Glomerular visceral epithelial cell (primary cell): ENCODE data around the gene PTGIS.
"Not testable (repeated sequence)": the region's sequence is repeated elsewhere in the genome, so short reads cannot be mapped to it uniquely, and the experiment has no call there.

Experiments used
- DNase-seq: peaks from one replicate; pipeline ENCODE4 v3.0.0-alpha.2; 2016; ENCODE audit errors: extremely low spot score

PTGIS gene

DNA sequence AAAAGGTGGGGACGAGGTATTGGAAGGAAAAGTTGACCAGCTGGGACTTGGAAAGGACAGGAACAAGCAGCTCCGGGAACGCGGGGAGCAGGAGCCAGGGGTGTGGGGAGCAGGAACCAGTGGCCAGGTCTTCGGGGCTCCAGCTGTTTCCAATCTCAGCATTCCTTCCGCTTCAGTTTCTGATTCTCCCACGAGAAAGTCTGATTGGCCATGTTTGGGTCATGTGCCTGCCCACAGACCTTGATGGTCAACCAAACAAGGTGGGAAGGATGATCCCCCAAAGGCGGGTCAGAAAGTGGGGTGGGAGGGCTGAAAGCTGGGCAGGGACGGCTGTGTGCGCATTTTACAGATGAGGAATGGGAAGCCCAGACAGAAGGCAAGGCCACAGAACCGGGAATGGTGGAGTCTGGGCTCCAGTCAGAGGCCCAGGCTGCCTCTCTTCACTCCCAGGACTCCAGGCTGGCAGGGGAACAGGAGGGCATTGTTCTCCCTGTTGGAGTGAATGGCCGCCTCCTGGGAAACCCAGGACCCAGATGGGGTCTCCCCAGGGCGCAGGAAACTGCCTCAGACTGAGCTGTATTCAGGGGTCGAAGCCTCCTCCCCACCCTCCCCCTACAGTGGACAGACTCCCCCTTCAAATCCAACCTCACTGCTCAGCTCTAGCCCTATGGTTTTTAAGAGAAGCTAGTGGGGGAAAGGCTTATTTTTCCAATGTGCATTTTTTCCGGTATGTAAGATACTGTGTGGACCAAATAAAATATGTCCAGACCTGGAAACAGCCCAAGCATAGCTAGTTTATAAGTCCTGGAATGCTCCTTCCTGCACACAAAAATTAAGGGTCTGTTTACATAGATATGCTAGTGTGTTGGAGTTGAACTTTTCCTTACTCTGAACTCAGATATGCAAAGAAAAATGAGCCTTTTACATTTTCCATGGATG is 12.2 kb upstream of the PTGIS start:
- DNase-seq = no peak

DNA sequence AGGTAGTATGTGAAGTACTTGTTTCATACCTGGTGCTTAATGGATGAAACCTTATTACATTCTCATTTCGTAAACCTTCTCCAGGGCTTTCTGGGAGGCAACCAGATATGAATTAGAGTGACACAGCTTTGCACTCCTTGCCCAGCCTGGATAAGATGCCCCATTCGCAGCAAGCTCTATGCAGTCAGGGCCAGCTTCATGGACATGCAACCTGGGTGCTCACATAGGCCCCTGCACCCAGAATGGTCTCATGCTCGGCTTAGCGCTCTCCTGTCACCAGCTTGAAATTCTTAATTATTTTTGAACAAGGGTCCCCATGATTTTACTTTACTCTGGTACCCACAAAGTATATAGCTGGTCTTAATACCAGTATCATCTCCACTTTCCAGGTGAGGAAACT is 11.3 kb upstream of the PTGIS start:
- no peak for DNase-seq

DNA sequence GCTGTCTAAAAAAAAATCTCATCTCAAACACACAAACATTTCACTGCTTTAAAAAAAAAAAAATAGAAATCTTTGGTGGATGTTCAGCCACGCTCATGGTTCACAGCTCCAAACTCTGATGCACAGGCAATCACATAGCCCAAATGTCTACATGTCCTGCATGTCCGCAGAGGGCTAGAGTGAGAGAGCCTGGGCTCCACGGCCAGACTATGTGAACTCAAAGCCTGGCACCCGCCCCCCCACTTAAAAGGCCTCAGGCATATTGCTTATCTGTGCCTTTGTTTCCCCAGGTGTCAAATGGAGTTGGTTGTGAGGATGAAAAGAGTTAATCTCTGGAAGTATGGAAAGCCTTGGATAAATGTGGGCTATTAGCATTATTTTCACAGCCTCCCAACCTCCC is 10.5 kb upstream of the PTGIS start:
- no peak for DNase-seq

DNA sequence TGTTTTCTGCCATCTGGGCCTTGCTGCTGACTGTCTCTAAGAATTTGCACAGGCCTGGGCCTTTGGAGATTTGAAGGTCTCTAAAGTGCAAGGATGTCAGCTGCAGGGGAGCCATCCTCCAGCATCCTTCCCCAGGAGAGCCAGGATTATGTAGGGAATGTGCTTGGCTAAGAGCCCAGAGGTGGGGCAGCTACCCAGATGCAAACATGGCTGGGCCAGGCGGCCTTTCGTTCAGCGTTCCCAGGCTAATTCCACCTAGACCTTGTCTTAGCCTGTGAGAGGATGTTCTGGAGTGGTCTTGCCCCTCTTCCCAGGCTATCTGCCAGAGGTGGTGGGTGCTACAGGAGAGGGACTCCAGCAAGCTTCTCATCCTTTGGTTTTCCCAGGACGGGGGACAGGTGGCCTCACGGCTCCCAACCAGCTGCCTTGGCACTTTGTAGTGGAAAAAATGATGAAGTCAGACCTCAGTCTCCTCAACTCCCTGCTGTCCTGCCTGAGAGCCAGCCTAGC is 7.7 kb upstream of the PTGIS start:
- peak; percentile 37 for DNase-seq

DNA sequence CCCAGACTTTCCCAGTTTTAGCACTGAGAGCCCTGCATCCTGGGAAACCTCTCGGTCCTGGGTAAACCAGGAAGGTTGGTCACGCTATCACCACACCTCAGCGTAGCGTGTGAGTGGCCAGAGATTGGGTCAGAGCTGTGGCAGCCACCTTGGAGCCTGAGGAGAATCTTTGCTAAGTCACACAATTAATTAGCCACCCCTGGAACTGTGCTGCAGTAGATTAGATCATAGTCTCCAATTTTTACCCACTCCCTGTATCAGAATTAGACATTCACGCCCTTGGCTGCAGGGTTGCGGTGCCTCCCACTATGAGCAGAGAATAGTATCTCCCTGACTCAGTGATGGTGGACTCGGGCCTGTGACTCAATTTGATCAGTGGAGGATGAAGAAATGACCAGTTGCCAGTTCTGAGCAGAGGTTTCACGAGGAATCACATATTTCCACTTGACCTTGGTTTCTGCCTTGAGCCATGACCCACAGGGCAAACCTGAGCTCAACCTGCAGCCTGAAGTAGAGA is 6.0 kb upstream of the PTGIS start:
- DNase-seq = peak; percentile 93

DNA sequence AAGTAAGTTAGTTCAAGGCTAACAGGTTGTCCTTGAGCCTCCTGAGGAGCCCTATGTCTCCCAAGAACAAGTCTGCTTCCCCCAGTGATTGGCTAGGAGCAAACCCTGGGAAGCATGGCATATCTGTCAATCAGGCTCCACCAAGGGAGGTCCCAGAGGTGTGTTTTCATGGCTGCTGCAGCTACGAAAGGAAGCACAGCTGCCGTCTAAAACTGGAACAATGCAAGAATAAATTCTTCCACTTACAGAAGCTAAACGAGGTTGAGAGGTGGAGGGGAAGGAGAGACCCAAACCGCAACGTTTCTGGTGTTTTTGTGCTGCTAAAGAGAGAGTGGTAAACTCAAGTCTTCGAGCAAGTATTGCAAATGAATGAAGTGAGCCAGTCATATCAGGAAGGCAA is 4.9 kb upstream of the PTGIS start:
- no peak for DNase-seq

DNA sequence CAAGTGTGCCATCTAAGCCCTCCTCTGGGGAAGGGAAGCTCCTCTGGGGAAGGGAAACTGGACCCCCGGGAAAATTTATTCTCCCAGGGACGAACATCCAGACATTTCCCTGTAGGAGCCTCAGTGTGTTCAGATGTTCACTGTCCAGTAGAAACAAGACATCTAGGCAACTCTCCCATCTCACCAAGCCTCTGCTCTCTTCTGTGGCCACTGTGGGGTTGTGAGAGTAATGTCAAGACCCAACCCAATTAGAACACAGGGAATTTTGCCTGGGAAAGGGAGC is 3.6 kb upstream of the PTGIS start:
- DNase-seq = no peak

DNA sequence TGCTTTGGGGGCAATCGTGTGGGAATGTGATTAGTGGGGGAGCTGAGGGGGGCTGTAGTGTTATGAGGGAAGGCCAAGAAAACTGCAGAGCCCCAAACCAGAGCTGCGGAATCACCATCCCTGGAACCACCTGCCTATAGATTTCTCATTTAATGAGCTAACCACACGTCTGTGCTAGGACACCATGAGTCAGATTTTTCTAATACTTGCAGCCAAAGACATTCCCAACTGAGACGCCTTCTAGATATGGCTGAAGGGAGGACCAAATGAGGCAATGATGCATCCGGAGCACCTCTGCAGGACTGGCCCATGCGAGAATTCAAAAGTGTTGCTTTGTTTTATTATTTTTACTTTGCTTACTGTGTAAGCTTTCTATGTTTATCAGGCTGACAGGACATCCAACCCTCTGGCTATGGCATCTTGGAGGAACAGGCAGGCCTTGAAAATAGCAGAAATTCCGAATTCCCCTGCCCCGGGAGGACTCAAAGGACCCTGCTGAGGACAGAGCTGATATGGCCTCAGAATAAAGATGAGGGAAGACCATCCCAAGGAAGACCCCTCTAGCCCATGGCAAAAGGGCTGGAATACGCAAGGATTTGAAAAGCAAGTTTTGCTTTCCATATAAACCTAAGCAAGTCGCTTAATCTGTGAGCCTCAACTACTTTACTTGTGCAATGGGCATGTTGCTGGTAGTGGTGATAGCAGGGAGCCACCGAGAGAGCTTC is 3.1 kb upstream of the PTGIS start:
- DNase-seq = peak; percentile 69

DNA sequence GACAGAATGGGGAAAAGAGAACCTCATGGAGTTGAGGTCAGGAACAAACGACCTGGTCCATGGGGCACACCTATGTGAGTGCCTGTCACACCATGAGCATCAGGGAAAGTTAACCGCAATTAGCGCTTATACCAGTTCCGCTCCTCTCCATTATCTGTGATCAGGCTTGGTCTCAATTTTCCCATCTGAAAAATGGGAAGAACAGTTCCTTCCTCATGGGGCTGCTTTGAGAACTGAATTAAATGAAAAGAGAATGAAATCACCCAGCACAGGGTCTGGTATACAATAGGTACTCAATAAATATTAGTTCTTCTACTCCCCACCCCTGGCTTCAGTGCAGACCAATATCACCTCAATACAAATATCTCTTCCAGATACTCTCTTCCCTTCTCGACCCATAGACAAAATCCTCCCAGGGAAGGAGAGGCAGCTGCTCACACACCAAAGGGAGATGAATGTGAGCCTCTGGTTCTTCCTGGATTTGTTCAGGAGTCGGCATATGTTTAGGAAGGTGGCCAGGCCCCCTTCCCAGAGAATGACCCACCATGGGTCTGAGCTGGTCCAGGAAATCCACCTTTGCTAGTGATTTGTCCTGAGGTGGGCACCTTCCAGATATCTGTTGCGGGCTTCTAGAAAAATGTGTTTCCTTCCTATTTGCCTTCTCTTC is 2.4 kb upstream of the PTGIS start:
- no peak for DNase-seq

DNA sequence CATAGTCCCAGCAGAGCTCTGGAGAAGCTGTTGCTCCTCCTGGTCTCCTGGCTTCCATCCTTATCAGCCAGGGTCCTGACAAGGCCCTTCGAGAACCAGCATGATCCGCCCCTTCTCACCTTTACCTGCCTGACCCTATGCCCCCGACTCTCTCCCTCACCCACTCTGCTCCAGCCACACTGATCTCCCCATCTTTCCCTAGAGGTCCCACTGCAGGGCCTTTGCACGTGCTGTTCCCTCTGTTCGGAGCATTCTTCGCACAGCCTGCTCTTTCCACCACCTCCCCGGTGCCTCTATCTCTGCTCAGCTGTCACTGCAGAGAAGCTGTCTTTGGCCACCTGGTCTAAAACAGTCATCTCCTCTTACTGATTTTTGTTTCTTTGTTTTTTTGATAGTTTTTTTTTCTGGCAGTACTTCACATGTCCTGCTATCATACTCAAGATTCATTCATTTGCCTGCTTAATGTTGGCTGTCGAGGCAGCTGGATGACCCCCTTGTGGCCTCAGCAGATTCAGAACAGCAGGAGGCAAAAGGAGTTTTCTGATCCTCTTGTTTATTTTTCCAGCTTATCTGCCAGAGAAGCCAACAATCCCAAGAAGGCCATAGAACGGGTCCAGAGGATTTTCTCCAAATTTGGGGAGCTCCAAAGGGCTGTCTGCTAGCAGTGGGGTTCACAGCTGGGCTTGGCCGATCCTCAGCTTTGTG is 1.6 kb upstream of the PTGIS start:
- no peak for DNase-seq

DNA sequence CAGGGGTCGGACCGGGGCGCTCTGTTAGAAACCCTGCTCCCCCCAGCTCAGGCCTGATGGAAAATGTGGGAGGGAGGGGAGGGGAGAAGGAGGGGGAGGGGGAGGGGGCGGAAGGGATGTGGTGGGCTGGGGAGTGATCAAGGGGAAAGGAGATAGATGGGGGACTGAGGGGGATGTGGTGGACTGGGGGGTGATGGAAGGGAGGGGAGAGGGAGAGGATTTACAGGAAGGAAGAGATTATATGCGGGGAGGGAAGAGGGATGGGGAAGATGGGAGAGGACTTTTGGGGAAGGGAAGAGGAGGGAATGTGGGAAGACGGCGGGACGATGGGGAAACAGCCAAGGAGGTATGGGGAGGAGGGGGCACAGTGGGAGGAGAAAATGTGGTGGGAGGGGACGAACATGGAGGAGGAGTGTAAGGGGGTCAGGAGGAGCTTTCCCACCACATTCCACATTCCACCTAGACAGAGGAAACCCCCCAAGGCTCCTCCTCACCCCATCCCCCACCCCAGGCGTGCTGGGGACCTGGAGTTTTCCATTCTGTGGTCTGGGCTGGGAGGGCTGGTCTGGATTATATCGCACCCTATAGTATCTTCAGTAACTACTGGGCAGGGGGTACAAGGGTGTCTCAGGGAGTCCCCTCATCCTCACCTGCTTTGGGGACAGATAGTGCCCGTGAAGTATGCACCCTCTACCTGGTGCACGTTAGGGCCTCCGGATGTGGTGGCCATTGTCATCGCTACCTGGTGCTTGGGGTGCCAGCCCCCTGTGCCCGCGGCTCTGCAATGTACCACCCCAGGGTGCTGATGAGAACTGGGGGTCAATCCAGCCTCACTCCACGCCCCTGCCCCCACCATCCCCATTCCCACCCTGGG is 578 bp upstream of the PTGIS start:
- DNase-seq = no peak

DNA sequence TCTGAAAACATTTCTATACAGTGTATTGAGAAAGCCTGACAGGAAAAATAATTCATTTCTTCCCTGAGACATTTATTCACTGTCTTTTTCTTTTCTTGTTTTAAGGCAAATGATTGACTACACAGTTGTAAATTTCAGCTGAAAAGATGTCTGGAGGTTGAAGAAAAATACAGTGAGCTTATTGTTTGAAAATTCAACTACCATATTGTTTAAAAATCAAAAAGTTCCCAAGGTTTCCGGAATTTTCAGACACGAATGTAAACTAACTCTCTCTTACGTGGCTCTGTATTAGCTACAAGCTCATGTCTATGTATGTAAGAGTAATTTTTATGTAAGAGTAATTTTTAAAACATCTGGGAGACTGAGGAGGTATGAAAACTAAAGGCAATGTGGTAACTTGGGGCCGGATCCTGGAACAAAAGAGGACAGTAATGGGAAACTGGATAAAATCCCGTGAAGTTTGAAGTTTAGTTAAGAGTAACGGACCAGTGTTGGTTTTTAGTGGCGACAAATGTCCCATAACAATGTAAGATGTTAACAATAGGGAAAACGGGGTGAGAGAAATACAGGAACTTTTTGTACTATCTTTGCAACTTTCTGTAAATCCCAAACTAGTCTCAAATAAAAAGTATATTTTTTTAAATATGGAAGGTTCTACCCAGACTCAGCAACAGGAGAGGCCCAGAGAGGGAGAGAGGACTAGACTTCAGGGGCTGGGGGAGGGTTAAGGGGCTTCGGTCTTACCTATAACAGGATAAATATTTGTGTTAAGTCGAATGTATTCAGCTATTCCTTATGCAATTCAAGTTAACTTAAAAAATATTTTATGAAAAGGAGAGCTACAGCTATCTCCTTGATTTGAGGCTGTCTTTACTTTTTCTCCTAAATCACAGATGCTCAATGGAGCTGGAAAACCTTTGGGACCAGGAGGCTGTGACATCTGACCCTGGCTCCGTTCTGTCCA is 1.3 kb downstream of the PTGIS start:
- no peak for DNase-seq

DNA sequence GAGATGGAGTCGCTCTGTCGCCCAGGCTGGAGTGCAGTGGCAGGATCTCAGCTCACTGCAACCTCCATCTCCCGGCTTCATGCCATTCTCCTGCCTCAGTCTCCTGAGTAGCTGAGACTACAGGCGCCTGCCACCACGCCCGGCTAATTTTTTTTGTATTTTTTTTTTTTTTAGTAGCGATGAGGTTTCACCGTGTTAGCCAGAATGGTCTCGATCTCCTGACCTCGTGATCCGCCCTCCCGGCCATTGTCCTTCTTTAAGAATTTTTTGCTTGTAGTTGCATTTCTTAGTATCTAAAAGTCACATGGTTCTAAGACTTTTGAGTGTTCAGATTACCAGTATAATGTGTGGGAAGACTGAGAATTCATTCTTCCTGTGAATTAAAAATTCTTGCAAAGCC is 2.9 kb downstream of the PTGIS start:
- not testable (repeated sequence) for DNase-seq

DNA sequence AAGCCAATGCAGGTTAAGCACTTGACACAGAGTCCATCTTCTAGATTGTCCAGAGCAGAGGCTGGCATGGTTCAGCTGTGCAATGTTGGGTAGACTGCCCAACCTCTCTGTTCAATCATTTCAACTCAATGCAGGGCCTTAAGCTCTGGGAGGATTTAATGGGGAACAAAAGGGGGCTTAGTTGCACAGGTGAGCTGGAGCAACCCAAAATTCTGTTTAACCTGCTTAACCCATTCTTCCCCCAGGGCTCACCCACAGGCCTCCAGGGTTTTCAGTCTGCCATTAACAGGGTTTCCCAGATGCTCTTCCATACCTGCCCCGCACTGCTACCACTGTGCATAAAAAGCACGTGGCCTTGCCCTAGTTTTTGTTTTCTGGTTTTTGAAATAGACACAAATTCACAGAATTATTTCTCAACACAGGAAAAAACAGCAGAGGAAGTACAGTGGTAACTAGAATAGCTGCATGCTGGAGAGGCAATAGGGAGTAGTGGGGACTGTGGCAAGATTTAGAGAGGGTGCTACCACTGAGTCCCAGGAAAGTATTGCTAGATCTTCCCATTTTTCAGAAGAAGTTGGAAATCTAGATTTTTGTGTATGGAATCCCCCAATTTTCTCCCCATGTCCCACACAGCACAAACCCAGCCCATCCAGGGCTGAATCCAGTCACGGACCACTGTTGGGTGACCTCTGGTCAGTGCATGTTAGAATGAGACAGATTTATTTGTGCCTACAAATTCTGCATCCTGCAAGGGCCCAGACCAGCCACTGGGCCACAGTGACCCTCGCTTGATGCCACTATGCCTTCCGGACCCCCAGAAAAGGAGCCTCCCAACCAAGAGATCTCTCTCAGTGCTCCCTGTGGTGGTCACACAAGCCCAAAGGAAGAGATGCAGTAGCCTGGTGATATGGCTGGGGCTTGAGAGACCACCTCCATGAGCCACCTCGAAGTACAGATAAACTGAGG is 4.6 kb downstream of the PTGIS start:
- no peak for DNase-seq

DNA sequence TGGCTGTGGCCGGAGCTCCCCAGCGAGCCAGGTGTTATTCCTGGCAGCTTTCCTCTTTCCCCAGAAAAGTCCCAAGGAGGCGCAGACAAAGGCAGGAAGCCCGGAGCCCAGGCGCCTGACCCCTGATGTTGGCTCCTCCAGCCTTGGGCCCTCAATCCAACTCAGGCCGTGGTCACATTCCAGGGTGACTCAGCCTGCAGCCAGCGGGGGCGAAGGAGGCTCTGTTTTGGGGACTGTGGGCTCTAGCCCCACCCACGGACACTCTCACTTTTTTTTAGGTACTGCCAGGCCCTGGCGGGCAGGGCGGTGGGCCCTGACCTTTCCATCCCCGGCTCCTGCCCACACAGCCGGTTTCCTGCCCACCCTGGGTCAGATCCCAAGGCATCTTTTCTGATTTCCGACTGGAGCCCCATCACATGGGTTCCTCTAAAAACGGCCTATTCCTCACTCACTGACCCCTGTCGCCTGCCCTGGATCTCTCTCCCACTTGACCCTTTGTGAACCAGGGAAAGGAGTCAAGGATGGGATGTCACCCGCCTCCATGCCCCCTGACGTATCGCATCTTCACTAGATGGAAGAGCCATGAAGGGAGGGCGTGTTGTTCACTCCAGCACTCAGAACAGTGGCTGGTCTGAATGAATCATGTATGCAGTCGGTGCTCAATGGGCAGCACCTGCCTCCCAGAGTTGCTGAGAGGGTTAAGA is 5.5 kb downstream of the PTGIS start:
- DNase-seq = peak; percentile 92

DNA sequence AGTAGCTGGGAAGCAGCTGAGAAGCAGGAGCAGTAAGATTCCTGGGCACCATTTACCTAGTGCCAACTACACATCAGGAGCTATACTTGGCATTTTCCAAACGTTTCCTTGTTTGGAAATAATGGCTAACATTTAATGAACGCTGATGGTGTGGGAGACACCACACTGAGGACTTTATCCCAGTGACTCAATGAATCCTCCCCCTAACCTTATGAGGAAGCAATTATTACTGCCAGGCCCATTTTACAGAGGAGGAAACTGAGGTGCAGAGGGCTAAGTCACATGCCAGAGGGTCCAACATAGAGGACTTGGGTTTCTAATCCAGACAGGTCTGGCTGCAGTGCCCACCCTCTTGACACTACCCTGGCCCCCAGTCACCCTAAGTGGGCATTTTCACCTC is 6.1 kb downstream of the PTGIS start:
- DNase-seq = peak; percentile 24

DNA sequence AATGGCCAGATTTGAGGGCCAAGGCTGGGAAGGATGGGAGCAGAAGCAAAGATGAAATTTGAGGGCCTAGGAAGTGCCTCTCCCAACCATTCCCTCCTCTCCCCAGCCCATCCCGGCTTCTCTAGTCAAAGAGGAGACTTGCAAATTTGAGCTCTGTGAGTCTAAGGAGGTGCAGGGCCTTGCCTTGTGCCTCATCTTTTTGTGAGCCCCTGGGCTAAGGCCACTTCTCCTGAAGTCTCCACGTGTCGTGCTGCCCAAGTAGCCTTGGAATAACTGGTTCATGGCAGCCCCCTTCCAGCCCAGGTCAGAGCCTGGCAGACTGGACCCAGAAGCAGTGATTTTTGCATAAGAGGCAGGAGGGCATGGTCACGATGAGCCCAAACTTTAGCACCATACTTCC is 6.7 kb downstream of the PTGIS start:
- DNase-seq = no peak

DNA sequence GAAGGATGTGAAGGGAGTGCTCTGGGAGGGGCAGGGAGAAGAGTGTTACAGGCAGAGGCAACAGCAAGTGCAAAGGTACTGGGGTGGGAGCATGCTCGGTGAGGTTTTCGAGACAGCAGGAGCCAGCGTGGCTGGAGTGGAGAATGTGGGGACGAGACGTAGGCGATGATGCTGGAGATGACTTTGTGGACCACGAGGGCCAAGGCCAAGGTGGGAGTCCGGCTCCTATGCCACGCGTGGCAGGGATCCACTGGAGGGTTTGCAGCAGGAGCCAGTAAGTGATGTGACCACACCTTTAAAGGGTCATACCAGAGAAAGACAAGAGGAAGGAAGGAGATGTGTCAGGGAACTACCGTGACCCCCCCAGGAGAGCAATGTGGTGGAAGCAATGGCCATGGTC is 7.3 kb downstream of the PTGIS start:
- DNase-seq = no peak
